GM21576 (cell line): ENCODE data around the gene DIABLO.
"Not testable (repeated sequence)": the region's sequence is repeated elsewhere in the genome, so short reads cannot be mapped to it uniquely, and the experiment has no call there.

ENCODE experiments used
- ATAC-seq: cut with Tn5 transposase; IDR thresholded peaks from one replicate; pipeline ENCODE4 v1.9.1; 2021; ENCODE audit warnings: mild to moderate bottlenecking, moderate library complexity; ENCODE audit not compliant: unreplicated experiment

Gene DIABLO

GRCh38 chr12:122190842-122191668, 34.8 kb downstream of the DIABLO start:
- no peak for ATAC-seq

- no peak for ATAC-seq
Measured at GRCh38 chr12:122189626-122190475, 36.0 kb downstream of the DIABLO start.

- no peak for ATAC-seq
Measured at GRCh38 chr12:122187466-122187865, 38.4 kb downstream of the DIABLO start.

GRCh38 chr12:122185494-122186082, 40.3 kb downstream of the DIABLO start:
- no peak for ATAC-seq

GRCh38 chr12:122185079-122185478, 40.8 kb downstream of the DIABLO start:
- ATAC-seq, result no peak

GRCh38 chr12:122184517-122184916, 41.3 kb downstream of the DIABLO start:
- no peak for ATAC-seq

- no peak for ATAC-seq
Measured at GRCh38 chr12:122183588-122183940, 42.3 kb downstream of the DIABLO start.

GRCh38 chr12:122182887-122183587, 42.8 kb downstream of the DIABLO start, which contains the start of gene LRRC43:
Gene LRRC43 (plus strand): TSS chr12:122183123. CDS start chr12:122183145, 22 bp downstream.
- no peak for ATAC-seq

- not testable (repeated sequence) for ATAC-seq
Measured at GRCh38 chr12:122176473-122176872, 49.4 kb downstream of the DIABLO start.

- ATAC-seq, result no peak
Measured at GRCh38 chr12:122174155-122174845, 51.6 kb downstream of the DIABLO start, which contains the start of gene IL31. Gene IL31 (minus strand): TSS chr12:122174221. CDS start chr12:122174172, 49 bp downstream.

- no peak for ATAC-seq
Measured at GRCh38 chr12:122172262-122172939, 53.5 kb downstream of the DIABLO start.

- no peak for ATAC-seq
Measured at GRCh38 chr12:122171399-122171798, 54.5 kb downstream of the DIABLO start.

GRCh38 chr12:122168492-122168891, 57.4 kb downstream of the DIABLO start:
- ATAC-seq, result no peak

GRCh38 chr12:122167356-122167925, 58.4 kb downstream of the DIABLO start:
- no peak for ATAC-seq

GRCh38 chr12:122166422-122167349, 59.2 kb downstream of the DIABLO start:
- ATAC-seq, result peak; percentile 72

- no peak for ATAC-seq
Measured at GRCh38 chr12:122162976-122163375, 62.9 kb downstream of the DIABLO start.

- no peak for ATAC-seq
Measured at GRCh38 chr12:122161682-122162081, 64.2 kb downstream of the DIABLO start.

- no peak for ATAC-seq
Measured at GRCh38 chr12:122160761-122161160, 65.1 kb downstream of the DIABLO start.
